K562 (cell line): ENCODE measurements around the gene CASP9. TPM values are rescaled to one million over a fixed set of nuclear protein-coding genes. Genes with fewer than 3 reads are reported as not detected.
A peak's percentile ranks its signal among the peaks of the same experiment; 100 is the strongest.

Experiments used
- ATAC-seq: fragments of 200-7000 bp; cut with Tn5 transposase; 3 replicates; pipeline ENCODE4 v1.9.1; 2020; ENCODE audit warnings: moderate library complexity
- BruUV-seq: library from RNA; stranded (reverse); fragments of 400-500 nt; replicated peaks from 2 replicates; lab custom pipeline; 2021; lab: Mats Ljungman, UMichigan
- CTCF ChIA-PET: fragments of 300-600 bp; formaldehyde crosslinking; extraction: SDS; loops from one replicate; lab custom pipeline; 2021; ENCODE audit warnings: low intra/inter-chr PET ratio; lab: Yijun Ruan, JAX
- POLR2A ChIA-PET: fragments of 300-600, 350-650 bp; sonication (Branson Sonifier 250); formaldehyde crosslinking; extraction: SDS; loops from one replicate; lab custom pipeline; 2021; ENCODE audit warnings: antibody characterized with exemption, inconsistent platforms; lab: Yijun Ruan, JAX
- DNase-seq, 4 experiments: peaks; one replicate each; pipeline versions ENCODE4 v3.0.0 to v3.0.0-alpha.2; 2011 to 2018; ENCODE audit warnings: low spot score in 3 of 4, mixed read lengths in 3 of 4; ENCODE audit errors: extremely low read depth in 1 of 4
- FAIRE-seq: peaks from 2 replicates; lab custom pipeline; 2011; peaks lifted over from hg19 to GRCh38; lab: Jason Lieb, UNC
- H2AFZ ChIP-seq: 2 replicates; pipeline ENCODE4 v1.6.0; 2011; ENCODE audit warnings: low read depth, low read length, control low read depth, inconsistent platforms
- H3K27ac ChIP-seq: fragments of 200-600 bp; 3 replicates; pipeline ENCODE4 v1.8.0; 2011; ENCODE audit warnings: low read depth, mild to moderate bottlenecking, control low read depth, inconsistent platforms, low read length, moderate library complexity, mixed read lengths; ENCODE audit errors: extremely low read depth
- H3K27me3 ChIP-seq, 2 experiments: fragments of 300-600 bp in 1 of 2; 2 replicates in 1 of 2; 3 replicates in 1 of 2; pipeline versions ENCODE4 v1.6.0 to v1.8.0; 2011; ENCODE audit warnings: inconsistent platforms in 2 of 2, low read length in 2 of 2, mild to moderate bottlenecking in 1 of 2, mixed read lengths in 1 of 2, moderate library complexity in 1 of 2; ENCODE audit not compliant: control insufficient read depth in 2 of 2, insufficient read depth in 2 of 2
- H3K36me3 ChIP-seq: fragments of 300-600 bp; 3 replicates; pipeline ENCODE4 v1.8.0; 2011; ENCODE audit warnings: mild to moderate bottlenecking, low read length, inconsistent platforms; ENCODE audit not compliant: control insufficient read depth, insufficient read depth
- H3K4me1 ChIP-seq, 2 experiments: fragments of 200-600 bp in 1 of 2; replicated peaks in 1 of 2; 2 replicates in 1 of 2; 3 replicates in 1 of 2; pipeline versions ENCODE4 v1.5.1 to v1.8.0; 2011; ENCODE audit warnings: inconsistent platforms in 2 of 2, low read length in 2 of 2, mild to moderate bottlenecking in 1 of 2, mixed read lengths in 1 of 2, moderate library complexity in 1 of 2; ENCODE audit not compliant: control insufficient read depth in 2 of 2, insufficient read depth in 2 of 2
- H3K4me2 ChIP-seq: 2 replicates; pipeline ENCODE4 v1.6.1; 2011; ENCODE audit warnings: low read length, control low read depth, inconsistent platforms, mixed read lengths; ENCODE audit not compliant: insufficient read depth
- H3K4me3 ChIP-seq: fragments of 200-600 bp; sonication (generic), shearing (Covaris generic); 2 replicates; pipeline ENCODE4 v1.5.1; 2016; ENCODE audit warnings: control low read depth, inconsistent platforms
- H3K79me2 ChIP-seq: fragments of 200-600 bp; 3 replicates; pipeline ENCODE4 v1.8.0; 2011; ENCODE audit warnings: low read length, inconsistent platforms; ENCODE audit not compliant: control insufficient read depth, insufficient read depth
- H3K9ac ChIP-seq, 2 experiments: 2 replicates each; pipeline versions ENCODE4 v1.6.0 to v1.6.1; 2011; ENCODE audit warnings: low read depth in 2 of 2, low read length in 2 of 2, control low read depth in 1 of 2, inconsistent platforms in 1 of 2, mild to moderate bottlenecking in 1 of 2, mixed read lengths in 1 of 2; ENCODE audit not compliant: insufficient read depth in 1 of 2
- H3K9me1 ChIP-seq: one replicate; pipeline ENCODE4 v1.6.0; 2011; ENCODE audit warnings: inconsistent platforms, mild to moderate bottlenecking, low read length, moderate library complexity; ENCODE audit not compliant: control insufficient read depth, insufficient read depth
- H3K9me3 ChIP-seq: replicated peaks from 2 replicates; pipeline ENCODE4 v1.5.1; 2011; ENCODE audit warnings: low read depth, low read length, inconsistent platforms; ENCODE audit not compliant: control insufficient read depth, insufficient read depth
- H4K20me1 ChIP-seq: replicated peaks from 2 replicates; pipeline ENCODE4 v1.6.1; 2011; ENCODE audit warnings: low read length, inconsistent platforms, mixed read lengths; ENCODE audit not compliant: control insufficient read depth, insufficient read depth
- ARHGAP35 ChIP-seq: fragments of 450-650 bp; IDR thresholded peaks from 2 replicates; pipeline ENCODE4 v1.6.1; 2018; ENCODE audit not compliant: partially characterized antibody
- CXXC5 ChIP-seq: fragments of 250-450 bp; sonication (Bioruptor Pico); IDR thresholded peaks from 2 replicates; pipeline ENCODE4 v1.8.0; 2022; ENCODE audit warnings: inconsistent platforms, mild to moderate bottlenecking, moderate library complexity
- EGR1 ChIP-seq: fragments of 450-650 bp; conservative IDR thresholded peaks from 2 replicates; pipeline ENCODE4 v1.6.1; 2017; ENCODE audit warnings: mild to moderate bottlenecking
- FOXJ3 ChIP-seq: sonication (generic); formaldehyde crosslinking; IDR thresholded peaks from 2 replicates; pipeline ENCODE4 v1.4.0; 2020; ENCODE audit warnings: mild to moderate bottlenecking, missing genetic modification reagents
- KDM1A ChIP-seq, 2 experiments: fragments of 450-650 bp; IDR thresholded peaks; 2 replicates each; pipeline ENCODE4 v1.6.1; 2016; ENCODE audit warnings: mild to moderate bottlenecking in 2 of 2
- MLX ChIP-seq, 2 experiments: fragments of 450-650 bp in 1 of 2; sonication (generic) in 1 of 2; formaldehyde crosslinking; conservative IDR thresholded peaks; 2 replicates each; pipeline versions ENCODE4 v1.4.0 to v1.8.1; 2020 to 2022; ENCODE audit warnings: mild to moderate bottlenecking in 1 of 2, missing genetic modification reagents in 1 of 2
- MYC ChIP-seq, 2 experiments: fragments of 250-450 bp in 1 of 2; sonication (Bioruptor Pico) in 1 of 2; IDR thresholded peaks; 2 replicates each; pipeline versions ENCODE4 v1.5.1 to v1.6.1; 2012 to 2021; ENCODE audit warnings: low read depth in 2 of 2, borderline replicate concordance in 1 of 2, improper control_type of control experiment in 1 of 2, low read length in 1 of 2, mild to moderate bottlenecking in 1 of 2, moderate library complexity in 1 of 2
- NFE2 ChIP-seq: IDR thresholded peaks from 2 replicates; pipeline ENCODE4 v1.6.1; 2014; ENCODE audit warnings: antibody characterized with exemption, low read depth
- NFRKB ChIP-seq: fragments of 450-650 bp; IDR thresholded peaks from 2 replicates; pipeline ENCODE4 v1.6.1; 2016; ENCODE audit warnings: low read depth
- PTTG1 ChIP-seq: fragments of 450-650 bp; IDR thresholded peaks from 2 replicates; pipeline ENCODE4 v1.6.1; 2016; ENCODE audit warnings: low read depth, mild to moderate bottlenecking, missing genetic modification characterization, missing compliant biosample characterization
- SRSF7 ChIP-seq: fragments of 200-400 bp; formaldehyde crosslinking; optimal IDR thresholded peaks from 2 replicates; pipeline ENCODE3; 2017; ENCODE audit warnings: mild to moderate bottlenecking, low read depth, low read length
- ZBTB33 ChIP-seq: sonication (generic); formaldehyde crosslinking; IDR thresholded peaks from 2 replicates; pipeline ENCODE4 v1.8.1; 2023; ENCODE audit warnings: mild to moderate bottlenecking, missing genetic modification reagents
- ZBTB8A ChIP-seq: fragments of 450-650 bp; IDR thresholded peaks from 2 replicates; pipeline ENCODE4 v1.6.1; 2018; ENCODE audit warnings: mild to moderate bottlenecking, moderate library complexity; ENCODE audit not compliant: partially characterized antibody
- ZFX ChIP-seq: sonication (generic); formaldehyde crosslinking; IDR thresholded peaks from 2 replicates; pipeline ENCODE4 v1.8.0; 2022; ENCODE audit warnings: mild to moderate bottlenecking, missing genetic modification reagents, moderate library complexity
- ZNF124 ChIP-seq: sonication (generic); formaldehyde crosslinking; IDR thresholded peaks from 2 replicates; pipeline ENCODE4 v1.8.1; 2022; ENCODE audit warnings: missing genetic modification reagents
- ZNF24 ChIP-seq: fragments of 450-650 bp; IDR thresholded peaks from 2 replicates; pipeline ENCODE4 v1.6.1; 2016
- WGBS: fragments of 100-300 bp; shearing (Covaris generic); methylation state at CpG from one replicate; pipeline ENCODE4 v1.1.6; 2016; ENCODE audit warnings: low coverage, mixed read lengths; ENCODE audit not compliant: insufficient coverage; ENCODE audit errors: missing lambda C conversion rate; 5-methylcytosine and 5-hydroxymethylcytosine counted together
- in situ Hi-C: fragments of 300-500 bp; cut with MboI; formaldehyde crosslinking; loops from 4 replicates; pipeline ENCODE4 v1.15.0; 2018; ENCODE audit warnings: inconsistent platforms, mixed read lengths
- intact Hi-C: fragments of 100-400 bp; cut with micrococcal nuclease; formaldehyde crosslinking; loops from 2 replicates; pipeline ENCODE4 v1.14.2; 2022
- polyA plus RNA-seq, 8 experiments: library from polyadenylated mRNA; depleted of rRNA in 4 of 8; stranded (reverse) in 5 of 8; unstranded in 3 of 8; fragments of >200 nt; fragmentation: Nextera tagmentation in 2 of 8; fragmentation: Illumina TruSeq in 1 of 8; extraction: Ambion mirVana in 2 of 8; extraction: Trizol in 1 of 8; gene quantifications; 2 replicates each; pipeline versions ENCODE4 v1.2.1 to v1.2.3, GENCODE V29; 2011 to 2014; ENCODE audit warnings: inconsistent platforms in 1 of 8, missing spikeins in 1 of 8
- total RNA-seq, 7 experiments: library from RNA; depleted of rRNA in 6 of 7; stranded (reverse); fragments of >200 nt in 6 of 7; fragmentation: Illumina TruSeq in 2 of 7; extraction: Trizol in 2 of 7; gene quantifications; 2 replicates each; pipeline versions ENCODE4 v1.2.1 to v1.2.3, GENCODE V29; 2011 to 2021; ENCODE audit warnings: low replicate concordance in 1 of 7
- TF ChIP-seq, protein P1 (sequence below): fragments of 250-450 bp; sonication (Bioruptor Pico); IDR thresholded peaks from 2 replicates; pipeline ENCODE4 v1.9.0; 2021; ENCODE audit warnings: mild to moderate bottlenecking

CASP9 gene
- total and polyA plus RNA-seq, 9 of the 15 experiments (the other 6 are each of a cell fraction or from before 2014, with no cell fraction given) = 10.8 to 54.1 (median 30.7) TPM

GRCh38 chr1:15446212-15446611, 77.8 kb downstream of the CASP9 start (continued):
- TF ChIP-seq MLX (CRISPR knock-in tag; conservative IDR thresholded peaks at IDR 0.05) (no peak), PTTG1 (tag) (no peak), ZNF124 (no peak), ZBTB8A (no peak), SRSF7 (no peak)

DNA sequence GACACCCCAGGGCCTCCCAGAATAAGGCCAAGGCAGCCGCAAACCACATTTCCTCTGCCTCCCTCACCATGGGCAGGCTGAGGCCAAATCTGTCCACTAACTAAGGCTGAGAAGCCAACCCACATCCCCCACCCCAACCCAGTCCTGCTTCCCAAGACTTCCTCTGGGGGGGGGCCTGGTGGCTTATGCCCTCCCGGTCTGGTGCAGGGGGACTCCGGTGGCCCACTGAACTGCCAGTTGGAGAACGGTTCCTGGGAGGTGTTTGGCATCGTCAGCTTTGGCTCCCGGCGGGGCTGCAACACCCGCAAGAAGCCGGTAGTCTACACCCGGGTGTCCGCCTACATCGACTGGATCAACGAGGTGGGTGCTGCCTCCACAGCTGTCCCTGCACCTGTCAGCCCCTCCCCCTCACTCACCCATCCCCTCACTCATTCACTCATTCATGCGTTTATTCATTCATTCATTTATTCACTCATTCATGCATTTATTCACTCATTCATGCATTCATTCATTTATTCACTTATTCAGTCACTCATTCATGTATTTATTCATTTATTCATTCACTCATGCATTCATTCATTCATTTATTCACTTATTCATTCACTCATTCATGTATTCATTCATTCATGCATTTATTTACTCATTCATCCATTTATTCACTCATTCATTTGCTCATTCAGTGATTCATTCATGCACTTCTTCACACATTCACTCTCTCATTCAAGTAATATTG, 78.5 kb downstream of the CASP9 start:
- 52% methylated on average over 14 of the region's 14 CpGs for WGBS
- Histone ChIP-seq H4K20me1 (no peaks in the 10 kb centered on the region), H2AFZ (no peak overlapping the region), H3K9me3 (no peaks in the 10 kb centered on the region), H3K36me3 (no peaks in the 10 kb centered on the region), H3K27me3 (no peaks in the 10 kb centered on the region), H3K9me1 (no peaks in the 10 kb centered on the region), H3K79me2 (no peaks in the 10 kb centered on the region), H3K4me1 (peaks cover 7 to 12% of the 10 kb centered on the region in 2 experiments; a peak in 4 of 5 replicates), H3K9ac (no peak overlapping the region), H3K4me2 (no peak overlapping the region), H3K4me3 (no peak overlapping the region), H3K27ac (no peak overlapping the region)
- ChIA-PET POLR2A (no interaction called here), CTCF (interaction anchor here (0.6 kb wide), 2 partner anchors 11 to 82 kb away, joined by 3 read pairs; partner anchors contain the start of gene CELA2A)
- FAIRE-seq (no peak), DNase-seq (no peak), ATAC-seq (no peak)
- no TSS peak for BruUV-seq
- no peak for TF ChIP-seq CXXC5 (CRISPR knock-in tag)
- TF ChIP-seq NFE2 = no peak
- TF ChIP-seq EGR1 = no peak
- TF ChIP-seq NFRKB = peak; percentile 42; the same call in 1 of the 2 replicates
- peak; percentile 87 for TF ChIP-seq ZBTB33 (CRISPR knock-in tag)
- TF ChIP-seq ZNF124 = no peak
- TF ChIP-seq FOXJ3 = no peak
- TF ChIP-seq, protein P1, sequence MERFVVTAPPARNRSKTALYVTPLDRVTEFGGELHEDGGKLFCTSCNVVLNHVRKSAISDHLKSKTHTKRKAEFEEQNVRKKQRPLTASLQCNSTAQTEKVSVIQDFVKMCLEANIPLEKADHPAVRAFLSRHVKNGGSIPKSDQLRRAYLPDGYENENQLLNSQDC = no peak
- no peak for TF ChIP-seq ZFX (CRISPR knock-in tag)
- peak; percentile 99 for TF ChIP-seq ZNF24
- TF ChIP-seq MYC (IDR thresholded peaks at IDR 0.05; ENCODE audit: low read depth, low read length) = no peak
- TF ChIP-seq MYC (CRISPR knock-in tag; IDR thresholded peaks at IDR 0.05; ENCODE audit: borderline replicate concordance, low read depth) = no peak
- peak in 1 of 2 experiments; percentile 12; a peak in 1 of 4 replicates for TF ChIP-seq KDM1A (IDR thresholded peaks at IDR 0.05)
- TF ChIP-seq ARHGAP35 = no peak
- in situ Hi-C loops = no loop called here
- intact Hi-C loops = no loop called here
